Fibroblast of mammary gland (primary cell): ENCODE measurements around the gene ELMOD1.

ENCODE experiments used
- DNase-seq: peaks from one replicate; pipeline ENCODE4 v3.0.0-alpha.2; 2010; ENCODE audit warnings: low read depth
- H3K4me3 ChIP-seq: 2 replicates; pipeline ENCODE4 v1.5.1; 2011; ENCODE audit warnings: low read depth, mild to moderate bottlenecking, low read length, moderate library complexity; ENCODE audit not compliant: control insufficient read depth
- CTCF ChIP-seq: conservative IDR thresholded peaks from 2 replicates; pipeline ENCODE4 v1.5.1; 2011; ENCODE audit warnings: low read depth, low read length, inconsistent platforms; ENCODE audit not compliant: control insufficient read depth, insufficient read depth

The ELMOD1 gene

GRCh38 chr11:107612445-107612844, 21.5 kb downstream of the ELMOD1 start:
- no peak for DNase-seq
- no peak for TF ChIP-seq CTCF

GRCh38 chr11:107619926-107620325, 29.0 kb downstream of the ELMOD1 start:
- H3K4me3 ChIP-seq: no peak overlapping the region
- peak; percentile 38 for DNase-seq
- TF ChIP-seq CTCF: no peak

More at GRCh38 chr11:107612445-107612844, 21.5 kb downstream of the ELMOD1 start:
- no peak overlapping the region for H3K4me3 ChIP-seq

GRCh38 chr11:107621081-107621480, 30.1 kb downstream of the ELMOD1 start:
- no peak for DNase-seq

DNA sequence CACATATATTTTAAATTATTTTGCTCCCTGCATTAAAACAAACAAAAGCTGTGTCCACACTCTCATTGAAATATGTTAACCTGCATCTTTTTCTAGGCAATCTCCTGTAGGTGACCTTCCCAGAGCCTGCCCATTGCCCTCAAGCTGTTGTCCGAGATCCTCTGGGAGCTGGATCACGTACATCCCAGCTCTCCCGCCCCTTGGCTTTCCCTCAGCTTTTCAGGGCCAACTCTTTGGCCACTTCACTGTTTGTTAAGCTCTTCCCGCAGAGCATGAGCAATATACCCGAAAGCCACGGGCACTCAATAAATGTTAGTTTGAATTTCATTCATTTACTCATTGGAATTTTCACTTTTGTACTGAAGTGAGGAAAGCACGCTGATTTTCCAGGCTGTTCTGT, 32.2 kb downstream of the ELMOD1 start:
- peak; percentile 14 for DNase-seq
- H3K4me3 ChIP-seq: no peak overlapping the region
- no peak for TF ChIP-seq CTCF

More at GRCh38 chr11:107621081-107621480, 30.1 kb downstream of the ELMOD1 start:
- H3K4me3 ChIP-seq: no peak overlapping the region
- no peak for TF ChIP-seq CTCF

DNA sequence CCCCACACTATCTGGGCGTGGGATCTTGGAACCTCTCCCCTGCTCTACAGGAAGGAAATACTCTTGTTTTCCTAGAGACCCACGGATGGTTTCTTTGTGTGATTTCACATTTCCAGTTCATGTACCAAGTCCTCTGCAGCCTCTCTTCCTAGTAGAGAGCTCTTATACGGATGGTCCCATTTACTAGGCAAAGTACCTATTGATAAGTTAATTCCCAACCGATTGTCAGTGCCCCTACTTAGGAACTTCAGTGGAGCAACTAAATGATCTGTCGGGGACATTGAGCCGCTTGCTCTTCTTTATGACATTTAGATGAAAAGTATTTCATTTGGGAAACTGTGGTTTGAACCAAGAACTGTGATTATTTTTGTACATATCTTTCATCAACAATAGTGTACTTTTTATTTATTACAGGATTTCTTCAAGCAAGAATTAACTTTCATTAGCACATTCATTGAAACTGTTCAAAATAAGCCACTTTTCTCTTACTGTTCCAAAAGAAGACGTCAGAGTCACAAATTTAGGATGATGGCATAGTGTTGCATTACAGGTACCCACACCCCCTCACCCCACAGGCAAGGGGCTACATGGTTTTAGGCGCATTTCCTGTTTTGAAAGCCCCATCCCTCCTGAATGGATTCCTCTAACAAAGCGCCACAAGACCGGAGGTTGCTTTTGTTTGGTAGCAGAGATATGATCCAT, 34.2 kb downstream of the ELMOD1 start:
- no peak overlapping the region for H3K4me3 ChIP-seq
- no peak for DNase-seq
- TF ChIP-seq CTCF: no peak

DNA sequence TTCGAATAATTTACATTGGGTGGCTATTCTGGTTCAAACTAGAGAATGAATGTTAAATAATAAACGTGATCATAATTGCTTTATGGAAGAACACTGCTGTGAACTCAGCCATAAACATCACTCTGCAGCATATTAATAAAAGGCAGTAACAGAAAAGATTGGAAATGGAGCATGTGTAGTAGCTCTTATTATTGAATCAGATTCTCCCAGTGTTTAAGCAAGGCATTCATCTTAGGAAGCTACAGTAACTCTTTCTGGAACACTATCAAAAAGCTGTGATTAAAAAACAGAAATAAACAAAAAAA, 34.7 kb downstream of the ELMOD1 start:
- DNase-seq: no peak

More for the DNA sequence above, 34.7 kb downstream of the ELMOD1 start:
- TF ChIP-seq CTCF: no peak
- no peak overlapping the region for H3K4me3 ChIP-seq
